Left ventricle myocardium superior (tissue), 1 donor: ENCODE measurements around the gene MYRIP. TPM values are rescaled to one million over a fixed set of nuclear protein-coding genes. Genes with fewer than 3 reads are reported as not detected.
A peak's percentile ranks its signal among the peaks of the same experiment; 100 is the strongest.

ENCODE experiments used
- ATAC-seq: fragments of 200-7000 bp; cut with Tn5 transposase; one replicate; pipeline ENCODE4 v1.9.1; 2020; ENCODE audit warnings: mild to moderate bottlenecking, moderate library complexity
- DNase-seq: peaks from one replicate; pipeline ENCODE4 v3.0.0-alpha.2; 2020
- intact Hi-C: fragments of 100-400 bp; cut with micrococcal nuclease; formaldehyde crosslinking; loops from one replicate; pipeline ENCODE4 v1.11.0; 2022
- total RNA-seq: library from RNA; stranded (reverse); fragmentation: NEBNext Ultra II Directional; extraction: Animal tissue kit (Norgen Biotek cat#: 25700); gene quantifications from one replicate; pipeline ENCODE4 v1.2.1, GENCODE V29; 2021
- donor health status: DM: no; HTN: yes; CAD: no; lungs with severe emphysema.

Gene MYRIP
- total RNA-seq, 1 donor from 2014 or later: 0.84 TPM

DNA sequence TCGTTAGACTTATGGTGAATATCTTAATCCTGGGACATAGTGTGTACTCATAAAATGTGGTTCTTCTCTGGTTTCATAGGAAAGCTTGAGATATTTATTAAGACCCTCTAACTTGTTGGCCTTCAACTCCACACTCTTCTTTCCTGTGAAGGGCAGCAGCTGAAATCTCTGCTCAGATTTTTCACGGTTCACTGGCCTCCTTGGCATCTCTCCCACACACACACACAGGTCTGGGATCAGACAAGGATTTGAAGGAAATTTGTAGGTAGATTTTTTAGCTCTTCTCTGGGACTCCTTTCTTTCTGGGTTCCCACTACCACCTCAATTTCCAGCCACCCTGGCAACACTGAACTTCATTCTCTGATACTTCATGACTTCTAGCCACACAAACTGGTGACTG, 70.2 kb downstream of the MYRIP start:
- ATAC-seq: no peak
- intact Hi-C loops: no loop called here
- no peak for DNase-seq

DNA sequence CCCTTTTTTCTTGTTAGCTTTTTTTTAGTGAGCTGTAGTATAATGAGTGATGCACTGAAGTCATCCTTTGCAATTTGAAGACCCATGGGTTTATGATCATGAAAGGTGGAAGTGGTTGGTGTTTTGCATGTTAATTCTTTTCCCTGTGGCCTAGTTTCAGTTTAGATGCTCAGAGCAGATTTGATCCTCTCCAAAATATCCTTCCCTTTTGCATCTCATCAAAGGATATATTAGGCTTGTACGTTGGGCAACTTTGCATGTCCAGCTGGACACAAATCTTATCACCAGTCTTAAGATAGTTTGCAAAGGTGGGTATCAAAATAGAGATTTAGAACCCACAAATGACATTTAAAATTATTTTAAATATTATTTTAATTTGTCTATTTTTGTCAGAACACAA, 72.7 kb downstream of the MYRIP start:
- DNase-seq (no peak), ATAC-seq (no peak)
- intact Hi-C loops: no loop called here

DNA sequence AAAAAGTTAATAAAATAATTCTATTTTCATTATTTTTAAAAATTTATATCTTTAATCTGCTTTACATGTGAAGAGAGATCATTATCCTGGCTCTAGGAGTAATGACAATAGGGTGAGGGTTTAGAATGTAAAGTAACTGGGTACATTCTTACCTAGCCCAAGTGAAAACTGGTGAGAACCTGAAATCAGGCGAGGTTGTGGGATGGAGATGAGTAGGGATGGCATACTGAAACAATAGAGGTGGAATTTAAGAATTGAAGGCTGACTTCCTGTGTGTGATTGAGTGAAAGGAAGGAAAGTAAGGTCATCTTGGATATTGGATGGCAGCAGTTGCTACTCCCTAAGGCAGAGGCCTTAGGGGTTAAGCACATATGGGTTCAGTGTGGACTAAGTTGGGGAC, 82.7 kb downstream of the MYRIP start:
- intact Hi-C loops: no loop called here
- ATAC-seq: no peak
- no peak for DNase-seq

DNA sequence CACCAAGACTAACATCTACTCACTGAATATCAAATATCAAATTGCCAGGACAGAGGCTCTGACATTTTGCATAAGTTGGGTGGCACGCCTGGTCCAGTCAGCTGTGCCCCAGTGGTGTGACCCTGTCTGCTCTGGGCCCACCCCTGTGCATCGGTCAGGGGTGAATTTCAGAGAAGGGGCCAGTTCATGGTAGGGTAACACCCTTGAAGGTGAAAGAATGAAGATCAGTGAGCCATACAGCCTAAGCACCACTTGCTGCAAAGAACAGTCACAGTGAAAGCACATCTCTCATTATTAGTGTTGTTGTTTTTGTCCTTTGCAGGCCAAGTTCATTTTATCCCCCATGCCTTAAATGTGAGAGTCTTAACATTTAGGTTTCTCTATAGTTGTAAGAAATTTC, 86.8 kb downstream of the MYRIP start:
- intact Hi-C loops: no loop called here
- DNase-seq (no peak), ATAC-seq (no peak)

DNA sequence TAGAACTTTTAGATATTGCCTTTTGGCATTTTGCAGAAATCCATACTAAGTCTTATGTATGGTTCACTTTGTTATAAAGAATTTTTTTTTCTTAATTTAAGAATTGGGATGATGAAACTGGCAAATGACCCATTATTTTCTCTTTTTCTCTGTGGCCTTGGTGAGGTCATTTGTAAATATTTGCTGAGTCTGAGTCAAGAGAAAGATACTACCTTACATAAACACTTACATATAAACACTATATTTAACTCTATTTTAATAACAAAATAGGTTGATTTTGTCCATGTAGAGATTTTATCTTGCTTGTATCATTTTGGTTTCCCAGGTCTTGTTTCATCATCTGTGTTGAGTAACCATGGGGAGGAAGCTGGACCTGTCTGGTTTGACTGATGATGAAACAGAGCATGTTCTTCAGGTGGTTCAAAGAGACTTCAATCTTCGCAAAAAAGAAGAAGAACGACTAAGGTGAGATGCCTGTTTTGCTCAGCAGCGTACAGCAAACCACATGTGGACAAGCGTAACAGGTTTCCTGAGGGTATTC, 91.1 kb downstream of the MYRIP start:
- intact Hi-C loops: no loop called here
- DNase-seq (no peak), ATAC-seq (no peak)

DNA sequence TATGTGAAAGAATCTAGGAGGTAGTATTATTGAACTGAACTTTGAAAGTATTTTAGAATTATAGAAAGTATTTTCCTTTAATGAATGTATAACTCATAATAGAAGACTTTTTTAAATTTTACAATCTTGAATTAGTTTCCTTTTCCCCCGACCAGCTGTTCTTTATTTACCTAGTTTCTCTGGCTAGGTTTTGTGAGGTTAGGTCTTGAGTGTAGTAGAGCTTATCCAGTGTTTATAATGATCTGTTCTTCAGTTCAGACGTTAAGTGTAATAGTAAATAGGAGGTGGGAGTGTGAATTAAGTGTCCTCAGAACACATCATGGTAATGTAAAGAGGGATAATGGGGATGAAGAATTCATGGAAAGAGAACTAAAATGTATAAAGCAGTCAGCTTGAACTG, 93.8 kb downstream of the MYRIP start:
- intact Hi-C loops: no loop called here
- DNase-seq: no peak
- ATAC-seq: no peak

DNA sequence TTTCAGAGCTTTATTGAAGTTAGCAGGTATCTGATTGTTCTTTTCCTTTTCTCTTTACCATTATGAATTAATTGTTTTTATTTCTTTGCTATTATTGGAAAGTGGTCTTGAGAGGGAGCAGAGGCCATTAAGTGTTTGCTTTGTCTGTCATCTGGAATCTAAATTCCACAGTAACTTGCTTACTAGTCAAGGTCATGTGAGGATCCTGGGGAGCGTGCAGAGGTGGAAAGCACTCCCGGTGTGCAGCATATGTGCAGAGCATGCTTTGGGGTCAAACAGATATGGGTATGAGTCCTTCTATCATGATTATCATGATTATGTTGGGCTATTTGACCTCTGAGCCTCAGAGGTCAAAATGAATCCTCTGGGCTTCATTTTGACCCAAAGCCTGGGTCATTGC, 96.4 kb downstream of the MYRIP start:
- intact Hi-C loops: no loop called here
- no peak for ATAC-seq
- no peak for DNase-seq

DNA sequence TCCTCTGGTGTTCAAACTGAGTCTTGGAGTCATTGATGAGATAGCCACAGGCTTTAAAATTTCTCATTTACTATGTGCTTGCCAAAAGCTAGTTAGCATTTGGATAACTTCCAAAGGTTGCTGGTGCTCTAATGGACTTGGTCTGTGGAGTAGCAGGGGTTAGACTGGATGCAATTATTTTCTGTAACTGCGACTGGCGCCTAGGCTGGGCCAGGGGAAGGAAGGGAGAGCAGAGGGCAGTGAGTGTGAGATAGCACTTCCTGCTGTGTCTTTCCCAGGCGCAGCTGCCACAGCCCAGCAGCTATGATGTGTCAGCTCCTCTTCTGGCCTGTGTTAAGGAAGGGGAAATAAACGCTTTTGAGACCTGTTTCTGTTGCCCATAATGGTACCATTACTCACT, 98.6 kb downstream of the MYRIP start:
- intact Hi-C loops: no loop called here
- peak; percentile 35 for DNase-seq
- ATAC-seq: peak; percentile 76

DNA sequence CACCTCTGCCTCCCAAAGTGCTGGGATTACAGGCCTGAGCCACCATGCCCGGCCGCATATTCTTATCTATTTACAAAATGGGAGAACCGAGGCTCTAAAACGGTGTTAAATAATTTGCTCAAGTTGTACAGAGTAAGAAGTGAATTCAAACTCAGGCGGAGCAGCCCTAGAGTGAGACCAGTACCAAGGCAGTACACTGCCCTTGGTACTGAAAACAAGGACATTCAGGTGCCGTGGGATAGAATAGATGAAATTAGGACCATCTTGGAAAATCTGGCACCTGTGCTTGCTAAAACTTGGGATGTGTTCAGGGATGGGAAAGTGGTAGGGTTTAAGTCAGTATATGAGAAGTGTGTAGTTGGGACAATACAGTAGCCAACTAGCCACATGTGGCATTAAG, 100.7 kb downstream of the MYRIP start:
- ATAC-seq: no peak
- intact Hi-C loops: no loop called here
- no peak for DNase-seq

DNA sequence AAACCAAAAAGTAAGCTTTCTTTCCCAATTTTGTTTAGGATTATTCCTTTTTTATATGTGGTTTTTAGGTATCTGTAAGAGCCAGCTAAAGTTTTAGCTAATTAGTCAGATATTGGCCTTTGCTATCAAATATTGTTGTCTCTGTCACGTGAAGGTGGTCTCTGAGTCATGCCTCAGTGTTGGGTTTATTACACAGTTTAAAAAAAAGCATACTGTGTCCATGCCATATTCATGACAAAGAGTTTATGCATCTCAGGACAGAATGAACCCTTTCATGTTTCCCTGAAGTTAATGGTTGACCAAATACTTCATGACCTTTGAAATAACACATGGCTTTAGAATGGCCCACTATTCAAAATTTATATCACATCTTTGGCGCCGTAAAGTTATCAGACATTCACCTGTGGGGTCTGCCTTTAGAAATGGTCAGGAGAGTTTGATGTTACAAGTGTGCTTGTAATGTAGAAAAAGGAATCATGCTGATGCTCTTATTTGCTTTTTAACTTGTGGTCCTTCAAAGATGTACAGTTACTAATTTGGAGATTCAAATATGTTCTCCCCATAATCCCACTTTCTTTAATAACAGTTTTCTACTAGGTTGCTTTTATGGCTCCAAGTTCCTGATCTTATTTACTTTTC, 101.5 kb downstream of the MYRIP start:
- DNase-seq (no peak), ATAC-seq (no peak)
- intact Hi-C loops: no loop called here

DNA sequence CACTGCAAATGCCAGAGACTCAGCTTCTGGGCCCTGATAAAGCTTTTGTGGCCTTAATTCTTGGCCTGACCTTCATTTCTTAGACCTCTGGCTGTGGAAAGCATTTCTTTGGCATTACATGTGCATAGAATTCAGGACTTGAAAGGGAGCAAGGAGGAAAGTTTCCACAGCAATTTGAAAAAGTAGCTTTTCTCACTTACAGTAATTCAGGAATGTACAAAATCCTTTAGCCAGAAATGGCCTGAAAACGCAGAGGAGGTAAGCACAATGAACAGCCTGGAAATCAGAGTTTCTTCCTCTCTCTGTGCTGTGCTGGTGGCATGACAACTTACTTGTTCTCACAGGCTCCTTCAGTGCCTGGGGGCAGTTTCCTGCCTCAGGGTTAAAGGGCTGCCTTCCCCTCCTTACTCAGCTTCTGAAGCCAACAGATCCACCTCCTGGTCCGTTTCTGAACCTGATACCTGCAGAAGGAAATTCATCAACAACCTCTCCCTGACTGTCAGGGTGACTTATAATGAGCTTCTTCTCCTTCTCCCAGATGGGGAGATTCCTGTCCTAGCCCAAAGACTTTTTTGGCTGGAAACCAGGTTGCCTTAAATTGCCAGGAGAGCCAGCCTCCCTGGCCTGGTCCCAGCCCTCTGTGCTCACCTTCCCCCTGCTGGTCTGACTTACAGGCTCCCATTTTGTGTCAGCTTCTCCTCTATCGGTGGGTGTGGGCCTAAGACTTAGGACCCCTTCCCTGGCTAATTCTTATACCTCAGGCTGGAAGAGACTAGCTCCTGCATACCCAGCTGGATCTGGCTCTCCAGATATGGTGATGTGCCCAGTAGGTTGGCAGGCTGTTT, 102.3 kb downstream of the MYRIP start:
- intact Hi-C loops: no loop called here
- DNase-seq (no peak), ATAC-seq (peak; percentile 74)

DNA sequence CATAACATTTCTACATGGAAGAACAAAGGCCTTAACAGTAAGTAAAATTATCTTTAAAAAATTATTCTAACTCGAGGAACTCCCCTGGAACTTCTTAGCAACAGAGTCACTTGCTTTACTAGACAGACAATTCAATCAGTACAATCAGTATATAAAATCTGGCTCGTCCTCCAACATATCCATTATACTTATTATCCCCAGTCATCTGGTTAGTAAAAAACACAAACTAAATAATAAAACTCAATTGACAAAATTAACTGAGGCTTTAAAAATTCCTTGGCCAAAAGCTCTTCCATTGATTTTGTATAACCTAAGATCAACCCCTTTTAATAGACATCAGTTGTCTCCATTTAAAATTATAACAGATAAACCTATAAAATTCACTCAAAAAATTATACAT, 105.6 kb downstream of the MYRIP start:
- ATAC-seq (no peak), DNase-seq (no peak)
- intact Hi-C loops: no loop called here

DNA sequence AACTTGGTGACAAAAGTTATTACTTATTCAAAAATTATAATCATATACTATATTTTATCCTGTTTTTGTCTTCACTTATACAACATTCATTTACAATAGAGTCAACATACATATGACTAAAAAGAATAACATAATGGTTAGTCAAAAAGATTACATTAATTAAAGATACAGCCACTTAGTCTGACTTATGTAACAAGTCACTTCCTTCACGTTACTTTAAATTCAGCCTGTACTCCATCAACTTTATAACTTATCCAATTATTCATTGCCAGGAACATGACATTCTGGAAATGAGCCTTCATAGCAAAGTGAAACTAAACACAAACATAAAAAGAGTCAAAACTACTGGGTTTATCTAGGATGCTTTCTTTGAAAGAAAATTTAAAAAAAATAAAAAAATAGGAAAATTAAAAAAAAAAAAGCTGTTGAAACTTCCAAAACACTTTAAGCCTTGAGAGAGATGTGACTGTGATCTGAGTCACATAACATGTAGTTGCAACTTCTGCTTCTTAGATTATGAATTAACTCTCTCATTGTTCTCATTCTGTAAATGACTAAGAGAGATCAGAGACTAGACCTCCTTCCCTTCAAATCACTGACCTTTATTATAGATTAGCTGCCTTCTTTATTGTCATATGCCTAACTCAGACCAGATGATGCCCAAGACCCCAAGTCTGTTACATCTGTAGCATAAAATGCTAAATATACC, 107.8 kb downstream of the MYRIP start:
- DNase-seq: no peak
- intact Hi-C loops: no loop called here

DNA sequence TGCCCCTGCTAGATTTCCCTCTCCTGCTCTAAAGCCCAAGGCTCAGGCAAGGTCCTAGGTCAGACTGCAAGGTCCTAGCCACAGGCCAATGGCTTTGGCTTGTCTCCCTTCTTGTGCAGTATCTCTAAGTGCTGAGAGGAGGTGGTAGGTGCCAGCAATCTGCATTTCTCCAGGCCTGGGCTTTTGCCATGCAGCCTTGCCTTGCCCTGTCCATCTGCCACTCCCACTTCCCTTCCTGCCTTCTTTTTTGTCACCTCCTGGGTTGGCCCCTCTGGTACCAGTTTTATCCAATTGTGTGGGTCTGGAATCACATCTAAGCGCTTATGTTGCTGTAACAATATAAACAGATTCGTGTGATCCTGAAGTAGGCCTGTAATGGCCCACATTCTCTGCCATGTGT, 109.9 kb downstream of the MYRIP start:
- DNase-seq (no peak), ATAC-seq (no peak)
- intact Hi-C loops: no loop called here

More for the DNA sequence above, 107.8 kb downstream of the MYRIP start:
- no peak for ATAC-seq

DNA sequence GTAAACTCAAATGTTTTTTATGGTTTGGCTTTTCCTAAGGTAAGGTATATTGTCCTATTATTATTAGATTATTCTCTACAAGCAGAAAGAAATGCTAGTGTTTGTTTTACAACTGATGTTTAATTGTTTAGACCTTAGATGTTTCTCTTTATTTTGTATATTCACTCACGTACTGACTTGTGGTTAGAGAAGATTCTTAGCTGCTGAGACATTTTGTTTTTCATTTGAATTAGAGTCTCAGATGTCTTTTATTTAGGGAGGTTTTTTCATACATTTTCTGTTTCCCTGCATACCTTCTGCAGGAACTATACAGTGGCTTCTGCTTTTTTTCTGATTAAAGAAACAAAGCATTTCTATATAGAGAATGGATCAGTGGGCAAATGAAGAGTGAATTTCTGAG, 110.9 kb downstream of the MYRIP start:
- DNase-seq (no peak), ATAC-seq (no peak)
- intact Hi-C loops: no loop called here

DNA sequence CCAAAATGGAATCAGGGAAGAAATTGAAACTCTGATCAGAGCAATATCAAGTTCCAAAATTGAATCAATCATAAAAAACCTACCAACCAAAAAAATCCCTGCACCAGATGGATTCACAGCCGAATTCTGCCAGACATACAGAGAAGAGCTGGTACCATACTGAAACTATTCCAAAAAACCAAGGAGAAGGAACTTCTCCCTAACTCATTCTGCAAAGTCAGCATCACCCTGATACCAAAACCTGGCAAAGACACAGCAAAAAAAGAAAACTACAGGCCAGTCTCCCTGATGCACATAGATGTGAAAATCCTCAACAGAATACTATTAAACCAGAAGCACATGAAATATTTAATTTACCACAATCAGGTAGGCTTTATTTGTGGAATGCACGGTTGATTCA, 118.1 kb downstream of the MYRIP start:
- intact Hi-C loops: no loop called here
- ATAC-seq: no peak
- DNase-seq: no peak

DNA sequence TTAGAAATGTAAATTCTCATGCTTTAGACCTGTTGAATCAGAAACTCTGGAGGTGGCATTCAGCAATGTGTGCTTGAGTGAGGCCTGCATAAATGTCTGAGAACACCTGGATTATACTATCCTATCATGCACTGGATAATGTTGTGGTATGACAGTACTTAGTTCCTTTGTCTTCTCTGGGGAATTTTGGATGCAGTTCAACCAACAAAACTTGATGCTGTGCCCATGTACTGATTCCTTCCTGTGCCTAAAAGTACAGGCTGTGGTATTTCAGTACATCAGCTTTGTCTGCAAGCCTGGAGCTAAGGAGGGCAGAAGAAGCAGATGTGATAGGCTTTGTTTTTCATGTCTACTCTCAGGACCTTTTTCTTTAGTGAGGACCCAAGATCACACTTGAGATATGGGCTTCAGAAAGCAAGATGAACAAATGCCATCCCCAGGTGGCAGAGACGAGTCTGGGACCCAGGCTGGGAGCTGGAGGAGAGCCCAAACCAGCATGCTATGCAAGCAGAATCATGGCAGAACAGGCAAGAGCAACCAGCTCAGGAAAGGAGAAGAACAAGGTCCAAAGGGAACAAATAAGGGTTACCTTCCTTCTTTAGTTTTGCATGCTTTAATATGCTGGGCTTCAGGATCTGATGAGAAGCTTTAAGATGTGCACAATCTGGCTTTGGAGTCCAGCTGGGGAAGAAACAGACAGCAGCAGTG, 124.7 kb downstream of the MYRIP start:
- ATAC-seq (peak; percentile 10), DNase-seq (no peak)
- intact Hi-C loops: no loop called here

DNA sequence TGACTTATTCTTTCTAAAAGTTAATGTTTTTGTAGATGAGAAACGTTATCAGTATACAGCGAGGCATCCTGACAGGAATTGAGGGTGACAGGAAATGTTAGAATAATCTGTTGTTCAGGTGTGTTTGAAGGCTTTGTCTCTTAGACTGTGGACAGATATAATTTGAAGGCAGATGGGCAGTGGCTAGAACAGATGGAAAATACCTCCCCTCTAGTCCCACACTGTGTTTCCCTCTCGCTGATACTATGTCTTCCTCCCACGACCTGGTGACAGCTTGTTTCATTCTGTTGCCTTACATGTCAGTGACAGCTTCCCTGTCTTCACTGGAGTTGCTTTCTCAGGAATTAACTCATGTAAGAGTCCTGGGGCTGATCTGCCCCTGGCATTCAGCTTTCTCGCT, 125.3 kb downstream of the MYRIP start:
- intact Hi-C loops: no loop called here
- DNase-seq (no peak), ATAC-seq (no peak)

DNA sequence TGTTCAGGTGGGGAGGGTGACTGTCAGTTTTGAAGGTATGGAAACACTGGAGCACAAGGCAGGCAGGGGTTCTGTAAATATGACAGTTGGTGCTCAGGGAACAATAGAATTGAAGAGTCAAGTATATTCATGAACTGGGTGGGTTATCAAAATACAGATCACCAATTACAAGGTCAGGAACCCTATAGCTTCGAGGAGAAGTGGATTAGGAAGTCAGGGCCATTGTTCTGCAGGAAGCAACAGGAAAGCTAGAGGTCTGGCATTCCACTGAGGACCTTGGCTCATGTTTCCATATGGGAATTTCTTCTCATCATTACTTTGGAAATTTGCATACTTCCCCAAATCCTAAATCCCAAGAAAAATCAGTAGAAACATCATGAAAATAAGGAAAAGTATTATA, 125.9 kb downstream of the MYRIP start:
- ATAC-seq: no peak
- DNase-seq: no peak
- intact Hi-C loops: no loop called here

DNA sequence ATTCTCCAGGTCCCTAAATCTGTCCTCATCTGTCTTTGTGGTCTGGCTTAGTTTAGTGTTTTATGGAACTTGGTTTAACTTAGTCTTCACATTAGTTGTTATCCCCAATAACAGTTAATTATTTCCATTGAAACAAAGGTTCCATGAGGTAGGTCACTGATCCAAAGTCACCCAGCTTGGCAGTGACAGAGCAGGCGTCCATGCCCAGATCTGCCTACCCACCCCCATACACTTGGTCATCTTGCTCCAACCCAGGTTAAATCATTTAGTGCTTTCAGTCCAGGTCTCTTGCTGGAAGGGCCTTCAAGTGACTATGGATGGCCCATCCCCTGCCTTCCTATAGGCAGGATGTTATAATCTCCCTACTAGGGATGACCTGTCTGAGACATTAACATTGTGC, 127.4 kb downstream of the MYRIP start:
- ATAC-seq (no peak), DNase-seq (no peak)
- intact Hi-C loops: no loop called here
